A549 (cell line): ENCODE results near the gene SMLR1. TPM values are rescaled to one million over a fixed set of nuclear protein-coding genes. Genes with fewer than 3 reads are reported as not detected.

Source experiments
- ATAC-seq, 2 experiments: fragments of 200-7000 bp in 1 of 2; fragments of >200 bp in 1 of 2; cut with Nextera tagmentation in 1 of 2; cut with Tn5 transposase in 1 of 2; 3 replicates each; pipeline versions ENCODE4 v1.8.0 to v1.9.1; 2018 to 2020; ENCODE audit warnings: mild to moderate bottlenecking in 1 of 2, moderate library complexity in 1 of 2
- CTCF ChIA-PET: fragments of 300-600 bp; sonication (Branson Sonifier 250); formaldehyde crosslinking; extraction: SDS; loops from one replicate; lab custom pipeline; 2021; ENCODE audit warnings: antibody characterized with exemption, inconsistent platforms; lab: Yijun Ruan, JAX
- POLR2A ChIA-PET: fragments of 350-600 bp; formaldehyde crosslinking; extraction: SDS; loops from one replicate; lab custom pipeline; 2021; ENCODE audit warnings: antibody characterized with exemption, inconsistent platforms; lab: Yijun Ruan, JAX
- DNase-seq, 2 experiments: peaks; one replicate each; pipeline versions ENCODE4 v3.0.0 to v3.0.0-alpha.2; 2011 to 2016; ENCODE audit warnings: low read depth in 1 of 2, low spot score in 1 of 2
- FAIRE-seq: peaks from 2 replicates; lab custom pipeline; 2011; peaks lifted over from hg19 to GRCh38; lab: Jason Lieb, UNC
- H3K27ac ChIP-seq, 2 experiments: fragments of >200 bp; sonication (Bioruptor Twin); formaldehyde crosslinking; 3 replicates each; pipeline ENCODE4 v1.5.1; 2016 to 2017
- H3K4me1 ChIP-seq: fragments of >200 bp; sonication (Bioruptor Twin); formaldehyde crosslinking; 3 replicates; pipeline ENCODE4 v1.6.1; 2016
- H3K4me2 ChIP-seq: fragments of >200 bp; sonication (Bioruptor Twin); formaldehyde crosslinking; 3 replicates; pipeline ENCODE4 v1.6.1; 2016
- H3K4me3 ChIP-seq: fragments of >200 bp; sonication (Bioruptor Twin); formaldehyde crosslinking; 3 replicates; pipeline ENCODE4 v1.5.1; 2016
- H3K9me3 ChIP-seq: fragments of >200 bp; sonication (Bioruptor Twin); formaldehyde crosslinking; 3 replicates; pipeline ENCODE4 v1.6.1; 2016
- BHLHE40 ChIP-seq: IDR thresholded peaks from 2 replicates; pipeline ENCODE4 v1.6.1; 2012; ENCODE audit warnings: low read depth, low read length, inconsistent platforms
- CHD2 ChIP-seq: fragments of 150-350 bp; IDR thresholded peaks from 2 replicates; pipeline ENCODE4 v1.6.1; 2014; ENCODE audit warnings: low read length; ENCODE audit not compliant: partially characterized antibody
- EP300 ChIP-seq, 2 experiments: fragments of >200 bp; sonication (Bioruptor Twin); formaldehyde crosslinking; IDR thresholded peaks; 2 replicates in 1 of 2; 3 replicates in 1 of 2; pipeline ENCODE4 v1.6.1; 2016 to 2017
- ESRRA ChIP-seq: fragments of 150-350 bp; IDR thresholded peaks from 2 replicates; pipeline ENCODE4 v1.6.1; 2014; ENCODE audit warnings: mild to moderate bottlenecking, low read length, borderline replicate concordance
- FOSB ChIP-seq: fragments of 250-450 bp; sonication (Bioruptor Pico); IDR thresholded peaks from 2 replicates; pipeline ENCODE4 v1.5.0; 2020; ENCODE audit warnings: mild to moderate bottlenecking, moderate library complexity
- GATA3 ChIP-seq: IDR thresholded peaks from 2 replicates; pipeline ENCODE4 v1.6.1; 2012; ENCODE audit warnings: borderline replicate concordance
- HDAC2 ChIP-seq: fragments of 200-600 bp; sonication (generic); IDR thresholded peaks from 2 replicates; pipeline ENCODE4 v1.6.1; 2016
- JUN ChIP-seq, 2 experiments: fragments of >200 bp; sonication (Bioruptor Twin); formaldehyde crosslinking; IDR thresholded peaks; 2 replicates in 1 of 2; 3 replicates in 1 of 2; pipeline ENCODE4 v1.6.1; 2016 to 2017
- NFE2L2 ChIP-seq: fragments of 150-350 bp; conservative IDR thresholded peaks from 2 replicates; pipeline ENCODE4 v1.6.1; 2014; ENCODE audit warnings: low read length
- NR3C1 ChIP-seq: fragments of >200 bp; sonication (Bioruptor Twin); formaldehyde crosslinking; IDR thresholded peaks from 3 replicates; pipeline ENCODE4 v1.6.1; 2017
- RARB ChIP-seq: fragments of 250-450 bp; sonication (Bioruptor Pico); IDR thresholded peaks from 2 replicates; pipeline ENCODE4 v1.8.0; 2021; ENCODE audit warnings: mild to moderate bottlenecking, moderate library complexity
- SMC3 ChIP-seq: fragments of >200 bp; sonication (Bioruptor Twin); formaldehyde crosslinking; IDR thresholded peaks from 3 replicates; pipeline ENCODE4 v1.6.1; 2018; ENCODE audit warnings: inconsistent platforms
- SREBF2 ChIP-seq: fragments of 450-650 bp; IDR thresholded peaks from 2 replicates; pipeline ENCODE4 v1.6.1; 2014; ENCODE audit warnings: mild to moderate bottlenecking, moderate library complexity
- ZFP36 ChIP-seq: fragments of 450-650 bp; IDR thresholded peaks from 2 replicates; pipeline ENCODE4 v1.6.1; 2014; ENCODE audit warnings: borderline replicate concordance; ENCODE audit not compliant: partially characterized antibody
- ZNF302 ChIP-seq: fragments of 250-450 bp; sonication (Bioruptor Pico); IDR thresholded peaks from 2 replicates; pipeline ENCODE4 v1.9.0; 2021; ENCODE audit warnings: inconsistent platforms, mild to moderate bottlenecking, moderate library complexity
- WGBS: methylation state at CpG from one replicate; pipeline ENCODE4 v1.1.6; 2017; ENCODE audit errors: missing lambda C conversion rate; 5-methylcytosine and 5-hydroxymethylcytosine counted together
- polyA plus RNA-seq, 4 experiments: library from polyadenylated mRNA; depleted of rRNA in 3 of 4; stranded (reverse); fragments of >200 nt; fragmentation: RNase III in 1 of 4; extraction: RNeasy Plus Mini Kit Qiagen cat#74134 plus additional on column Dnase treatment in 1 of 4; gene quantifications; 2 replicates in 3 of 4; 3 replicates in 1 of 4; pipeline ENCODE4 v1.2.3, GENCODE V29; 2011 to 2017
- TF ChIP-seq, protein P1 (sequence below): fragments of 250-450 bp; sonication (Bioruptor Pico); IDR thresholded peaks from 2 replicates; pipeline ENCODE4 v1.5.0; 2021; ENCODE audit warnings: mild to moderate bottlenecking, moderate library complexity, borderline replicate concordance
- TF ChIP-seq, protein P2 (sequence below): fragments of 150-350 bp; IDR thresholded peaks from 2 replicates; pipeline ENCODE4 v1.6.1; 2014; ENCODE audit warnings: low read depth, mild to moderate bottlenecking, low read length
- TF ChIP-seq, protein P3 (sequence below): fragments of 250-450 bp; sonication (Bioruptor Pico); IDR thresholded peaks from 2 replicates; pipeline ENCODE4 v1.5.0; 2020; ENCODE audit warnings: low read depth, mild to moderate bottlenecking, moderate library complexity
- TF ChIP-seq, protein P4 (sequence below): IDR thresholded peaks from 2 replicates; pipeline ENCODE4 v1.6.1; 2012
- TF ChIP-seq, protein P5 (sequence below): IDR thresholded peaks from 2 replicates; pipeline ENCODE4 v1.6.1; 2012; ENCODE audit warnings: low read depth, borderline replicate concordance
- TF ChIP-seq, protein P6 (sequence below): fragments of 200-600 bp; sonication (generic); IDR thresholded peaks from 2 replicates; pipeline ENCODE4 v1.6.1; 2016; ENCODE audit warnings: antibody characterized with exemption, mild to moderate bottlenecking, moderate library complexity
- TF ChIP-seq, protein P7 (sequence below): fragments of 450-650 bp; IDR thresholded peaks from 2 replicates; pipeline ENCODE4 v1.6.1; 2014; ENCODE audit warnings: antibody characterized with exemption

Gene SMLR1
- polyA plus RNA-seq, 2 of the 4 experiments (the other 2 are of a cell fraction), result 0.03 to 0.05 TPM

DNA sequence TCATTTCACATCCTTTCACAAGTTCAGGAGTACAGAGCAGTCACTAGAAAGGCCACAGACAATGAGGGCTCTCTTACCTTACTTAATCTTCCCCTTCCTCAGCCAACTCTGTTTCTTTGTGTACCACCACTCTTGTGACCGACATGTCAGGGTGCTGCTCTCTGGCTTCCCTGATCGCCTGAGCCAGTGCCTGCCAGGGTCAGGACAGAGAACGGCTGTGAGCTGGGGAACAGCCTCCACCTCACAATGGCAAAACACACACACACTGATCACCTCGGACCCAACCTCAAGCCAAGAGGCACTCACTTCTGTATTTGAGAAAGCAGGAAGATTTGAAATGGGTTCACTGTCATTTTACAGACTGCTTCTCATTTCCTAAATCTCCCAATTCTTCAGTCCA lies 30.8 kb downstream of the SMLR1 start (continued):
- TF ChIP-seq, protein P1, sequence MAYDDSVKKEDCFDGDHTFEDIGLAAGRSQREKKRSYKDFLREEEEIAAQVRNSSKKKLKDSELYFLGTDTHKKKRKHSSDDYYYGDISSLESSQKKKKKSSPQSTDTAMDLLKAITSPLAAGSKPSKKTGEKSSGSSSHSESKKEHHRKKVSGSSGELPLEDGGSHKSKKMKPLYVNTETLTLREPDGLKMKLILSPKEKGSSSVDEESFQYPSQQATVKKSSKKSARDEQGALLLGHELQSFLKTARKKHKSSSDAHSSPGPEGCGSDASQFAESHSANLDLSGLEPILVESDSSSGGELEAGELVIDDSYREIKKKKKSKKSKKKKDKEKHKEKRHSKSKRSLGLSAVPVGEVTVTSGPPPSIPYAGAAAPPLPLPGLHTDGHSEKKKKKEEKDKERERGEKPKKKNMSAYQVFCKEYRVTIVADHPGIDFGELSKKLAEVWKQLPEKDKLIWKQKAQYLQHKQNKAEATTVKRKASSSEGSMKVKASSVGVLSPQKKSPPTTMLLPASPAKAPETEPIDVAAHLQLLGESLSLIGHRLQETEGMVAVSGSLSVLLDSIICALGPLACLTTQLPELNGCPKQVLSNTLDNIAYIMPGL (CRISPR knock-in tag), result no peak
- TF ChIP-seq ESRRA, result no peak

DNA sequence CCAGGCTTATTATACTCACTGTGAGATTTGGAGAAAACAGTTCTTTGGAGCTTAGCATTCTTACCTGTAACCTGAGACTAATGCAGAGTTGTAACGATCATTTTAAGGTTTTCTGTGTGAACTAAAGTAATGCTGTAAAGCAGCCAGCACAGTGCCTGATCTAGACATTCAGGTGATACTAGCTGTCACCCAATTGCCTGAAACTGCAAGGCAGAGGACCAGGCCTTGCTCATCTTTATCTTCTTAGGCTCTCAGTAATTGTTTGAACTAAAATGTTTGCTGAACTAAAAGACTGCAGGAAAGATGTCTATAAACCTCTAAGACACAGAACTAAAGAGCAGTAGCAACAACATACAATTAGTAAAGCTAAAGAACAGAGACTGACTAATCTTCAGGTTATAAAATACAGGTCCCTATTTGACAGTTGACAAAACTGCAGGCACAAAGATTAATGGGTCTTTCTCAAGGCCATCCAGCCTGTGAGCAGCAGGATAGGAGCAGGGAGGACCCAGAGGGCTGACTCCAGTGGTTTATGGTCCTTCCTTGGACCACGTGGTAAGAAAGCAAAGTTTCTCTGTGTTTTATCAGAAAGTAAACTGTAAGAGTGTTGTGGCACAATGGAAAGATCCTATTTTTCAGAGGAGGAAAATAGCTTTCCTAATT lies 31.4 kb downstream of the SMLR1 start:
- FAIRE-seq, result no peak

DNA sequence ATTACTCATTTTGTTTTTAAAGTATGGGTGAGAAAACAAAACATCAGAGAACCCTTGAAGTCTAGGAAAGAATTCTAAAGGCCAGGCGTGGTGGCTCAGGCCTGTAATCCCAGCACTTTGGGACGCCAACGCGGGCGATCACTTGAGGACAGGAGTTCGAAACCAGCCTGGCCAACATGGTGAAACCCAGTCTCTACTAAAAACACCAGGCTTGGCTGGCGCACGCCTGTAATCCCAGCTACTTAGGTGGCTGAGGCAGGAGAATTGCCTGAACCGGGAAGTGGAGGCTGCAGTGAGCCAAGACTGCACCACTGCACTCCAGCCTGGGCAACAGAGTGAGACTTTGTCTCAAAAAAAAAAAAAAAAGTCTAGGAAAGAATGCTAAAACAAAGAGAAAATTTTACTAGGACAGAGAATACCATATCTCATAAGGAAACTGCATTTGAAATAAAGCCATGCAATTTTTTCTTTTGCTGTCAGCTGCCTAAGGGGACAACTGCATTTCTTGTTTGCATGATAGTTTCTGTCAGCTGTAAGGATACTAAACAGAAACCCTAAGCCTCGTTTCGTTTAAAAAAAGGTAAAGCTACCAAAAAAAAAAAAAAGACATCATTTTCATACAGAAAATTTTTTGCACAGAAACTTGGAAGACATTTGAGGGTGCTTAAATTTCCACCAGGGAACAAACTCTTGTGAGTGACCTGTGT lies 32.1 kb downstream of the SMLR1 start:
- DNase-seq (no peak), FAIRE-seq (no peak), ATAC-seq (no peak)
- H3K4me3 ChIP-seq, result no peak overlapping the region
- no peaks in the 10 kb centered on the region for H3K9me3 ChIP-seq
- 92% methylated on average over 11 of the region's 11 CpGs for WGBS
- no peak overlapping the region for H3K4me2 ChIP-seq
- POLR2A ChIA-PET, result no interaction called here
- no peaks in the 10 kb centered on the region; the same call in 2 of the 3 replicates for H3K4me1 ChIP-seq
- CTCF ChIA-PET, result interaction anchor here (0.6 kb wide), 1 partner anchor 15 kb away, joined by 3 read pairs; no protein-coding TSS in a partner anchor
- no peak overlapping the region for H3K27ac ChIP-seq
- TF ChIP-seq RARB (no peak), SREBF2 (no peak), FOSB (CRISPR knock-in tag) (no peak), GATA3 (no peak), HDAC2 (no peak), NR3C1 (no peak), JUN (IDR thresholded peaks at IDR 0.05) (no peak)
- TF ChIP-seq, protein P2, sequence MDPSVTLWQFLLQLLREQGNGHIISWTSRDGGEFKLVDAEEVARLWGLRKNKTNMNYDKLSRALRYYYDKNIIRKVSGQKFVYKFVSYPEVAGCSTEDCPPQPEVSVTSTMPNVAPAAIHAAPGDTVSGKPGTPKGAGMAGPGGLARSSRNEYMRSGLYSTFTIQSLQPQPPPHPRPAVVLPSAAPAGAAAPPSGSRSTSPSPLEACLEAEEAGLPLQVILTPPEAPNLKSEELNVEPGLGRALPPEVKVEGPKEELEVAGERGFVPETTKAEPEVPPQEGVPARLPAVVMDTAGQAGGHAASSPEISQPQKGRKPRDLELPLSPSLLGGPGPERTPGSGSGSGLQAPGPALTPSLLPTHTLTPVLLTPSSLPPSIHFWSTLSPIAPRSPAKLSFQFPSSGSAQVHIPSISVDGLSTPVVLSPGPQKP, result no peak
- TF ChIP-seq, protein P3, sequence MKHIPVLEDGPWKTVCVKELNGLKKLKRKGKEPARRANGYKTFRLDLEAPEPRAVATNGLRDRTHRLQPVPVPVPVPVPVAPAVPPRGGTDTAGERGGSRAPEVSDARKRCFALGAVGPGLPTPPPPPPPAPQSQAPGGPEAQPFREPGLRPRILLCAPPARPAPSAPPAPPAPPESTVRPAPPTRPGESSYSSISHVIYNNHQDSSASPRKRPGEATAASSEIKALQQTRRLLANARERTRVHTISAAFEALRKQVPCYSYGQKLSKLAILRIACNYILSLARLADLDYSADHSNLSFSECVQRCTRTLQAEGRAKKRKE (CRISPR knock-in tag), result no peak
- TF ChIP-seq, protein P4, sequence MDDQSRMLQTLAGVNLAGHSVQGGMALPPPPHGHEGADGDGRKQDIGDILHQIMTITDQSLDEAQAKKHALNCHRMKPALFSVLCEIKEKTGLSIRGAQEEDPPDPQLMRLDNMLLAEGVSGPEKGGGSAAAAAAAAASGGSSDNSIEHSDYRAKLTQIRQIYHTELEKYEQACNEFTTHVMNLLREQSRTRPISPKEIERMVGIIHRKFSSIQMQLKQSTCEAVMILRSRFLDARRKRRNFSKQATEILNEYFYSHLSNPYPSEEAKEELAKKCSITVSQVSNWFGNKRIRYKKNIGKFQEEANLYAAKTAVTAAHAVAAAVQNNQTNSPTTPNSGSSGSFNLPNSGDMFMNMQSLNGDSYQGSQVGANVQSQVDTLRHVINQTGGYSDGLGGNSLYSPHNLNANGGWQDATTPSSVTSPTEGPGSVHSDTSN, result no peak
- TF ChIP-seq, protein P5, sequence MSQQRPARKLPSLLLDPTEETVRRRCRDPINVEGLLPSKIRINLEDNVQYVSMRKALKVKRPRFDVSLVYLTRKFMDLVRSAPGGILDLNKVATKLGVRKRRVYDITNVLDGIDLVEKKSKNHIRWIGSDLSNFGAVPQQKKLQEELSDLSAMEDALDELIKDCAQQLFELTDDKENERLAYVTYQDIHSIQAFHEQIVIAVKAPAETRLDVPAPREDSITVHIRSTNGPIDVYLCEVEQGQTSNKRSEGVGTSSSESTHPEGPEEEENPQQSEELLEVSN, result no peak

More for the DNA sequence above, 31.4 kb downstream of the SMLR1 start:
- no peak overlapping the region for H3K4me2 ChIP-seq
- DNase-seq (no peak), ATAC-seq (no peak)
- ChIA-PET POLR2A (no interaction called here), CTCF (no interaction called here)
- H3K9me3 ChIP-seq, result no peaks in the 10 kb centered on the region
- no peak for TF ChIP-seq GATA3
- no peak for TF ChIP-seq ZNF302 (CRISPR knock-in tag)
- TF ChIP-seq, protein P6, sequence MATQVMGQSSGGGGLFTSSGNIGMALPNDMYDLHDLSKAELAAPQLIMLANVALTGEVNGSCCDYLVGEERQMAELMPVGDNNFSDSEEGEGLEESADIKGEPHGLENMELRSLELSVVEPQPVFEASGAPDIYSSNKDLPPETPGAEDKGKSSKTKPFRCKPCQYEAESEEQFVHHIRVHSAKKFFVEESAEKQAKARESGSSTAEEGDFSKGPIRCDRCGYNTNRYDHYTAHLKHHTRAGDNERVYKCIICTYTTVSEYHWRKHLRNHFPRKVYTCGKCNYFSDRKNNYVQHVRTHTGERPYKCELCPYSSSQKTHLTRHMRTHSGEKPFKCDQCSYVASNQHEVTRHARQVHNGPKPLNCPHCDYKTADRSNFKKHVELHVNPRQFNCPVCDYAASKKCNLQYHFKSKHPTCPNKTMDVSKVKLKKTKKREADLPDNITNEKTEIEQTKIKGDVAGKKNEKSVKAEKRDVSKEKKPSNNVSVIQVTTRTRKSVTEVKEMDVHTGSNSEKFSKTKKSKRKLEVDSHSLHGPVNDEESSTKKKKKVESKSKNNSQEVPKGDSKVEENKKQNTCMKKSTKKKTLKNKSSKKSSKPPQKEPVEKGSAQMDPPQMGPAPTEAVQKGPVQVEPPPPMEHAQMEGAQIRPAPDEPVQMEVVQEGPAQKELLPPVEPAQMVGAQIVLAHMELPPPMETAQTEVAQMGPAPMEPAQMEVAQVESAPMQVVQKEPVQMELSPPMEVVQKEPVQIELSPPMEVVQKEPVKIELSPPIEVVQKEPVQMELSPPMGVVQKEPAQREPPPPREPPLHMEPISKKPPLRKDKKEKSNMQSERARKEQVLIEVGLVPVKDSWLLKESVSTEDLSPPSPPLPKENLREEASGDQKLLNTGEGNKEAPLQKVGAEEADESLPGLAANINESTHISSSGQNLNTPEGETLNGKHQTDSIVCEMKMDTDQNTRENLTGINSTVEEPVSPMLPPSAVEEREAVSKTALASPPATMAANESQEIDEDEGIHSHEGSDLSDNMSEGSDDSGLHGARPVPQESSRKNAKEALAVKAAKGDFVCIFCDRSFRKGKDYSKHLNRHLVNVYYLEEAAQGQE, result no peak
- TF ChIP-seq EP300 (IDR thresholded peaks at IDR 0.05), result no peak
- TF ChIP-seq SMC3, result no peak
- TF ChIP-seq BHLHE40, result no peak
- no peak for TF ChIP-seq ZFP36
- no peak for TF ChIP-seq NFE2L2
- no peak for TF ChIP-seq CHD2
- TF ChIP-seq, protein P3 (CRISPR knock-in tag), result no peak
- TF ChIP-seq, protein P7, sequence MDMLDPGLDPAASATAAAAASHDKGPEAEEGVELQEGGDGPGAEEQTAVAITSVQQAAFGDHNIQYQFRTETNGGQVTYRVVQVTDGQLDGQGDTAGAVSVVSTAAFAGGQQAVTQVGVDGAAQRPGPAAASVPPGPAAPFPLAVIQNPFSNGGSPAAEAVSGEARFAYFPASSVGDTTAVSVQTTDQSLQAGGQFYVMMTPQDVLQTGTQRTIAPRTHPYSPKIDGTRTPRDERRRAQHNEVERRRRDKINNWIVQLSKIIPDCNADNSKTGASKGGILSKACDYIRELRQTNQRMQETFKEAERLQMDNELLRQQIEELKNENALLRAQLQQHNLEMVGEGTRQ, result no peak
- TF ChIP-seq, all 56 proteins: peak for 0
- WGBS, result 87% methylated on average over 2 of the region's 2 CpGs
- Histone ChIP-seq H3K4me1 (peaks cover 6% of the 10 kb centered on the region), H3K4me3 (no peak overlapping the region), H3K27ac (no peak overlapping the region)
